Cardiac muscle cell (in vitro differentiated cells and primary cell): ENCODE measurements around the gene PNPLA7. TPM values are rescaled to one million over a fixed set of nuclear protein-coding genes. Genes with fewer than 3 reads are reported as not detected.
A peak's percentile ranks its signal among the peaks of the same experiment; 100 is the strongest.

ENCODE experiments used
- DNase-seq, 2 donors: peaks; one replicate each; pipeline versions ENCODE4 v3.0.0 to v3.0.0-alpha.2; 2010 to 2017; ENCODE audit warnings: low read depth in 1 of 2, low spot score in 1 of 2
- H3K27ac ChIP-seq: fragments of 200-600 bp; sonication (generic); 2 replicates; pipeline ENCODE4 v1.5.1; 2016
- H3K27me3 ChIP-seq: fragments of 200-600 bp; sonication (generic); 2 replicates; pipeline ENCODE4 v1.6.0; 2016; ENCODE audit warnings: control low read depth
- H3K36me3 ChIP-seq: fragments of 200-600 bp; sonication (generic); 2 replicates; pipeline ENCODE4 v1.5.1; 2016; ENCODE audit warnings: control low read depth
- H3K4me1 ChIP-seq: fragments of 200-600 bp; sonication (generic); 2 replicates; pipeline ENCODE4 v1.8.1; 2017; ENCODE audit warnings: low read depth, mild to moderate bottlenecking, mixed run types
- H3K4me3 ChIP-seq: fragments of 200-600 bp; sonication (generic); 2 replicates; pipeline ENCODE4 v1.5.1; 2016; ENCODE audit warnings: mild to moderate bottlenecking
- H3K9me3 ChIP-seq: fragments of 200-600 bp; sonication (generic); 2 replicates; pipeline ENCODE4 v1.5.1; 2017; ENCODE audit warnings: low read depth, mild to moderate bottlenecking, control low read depth
- CTCF ChIP-seq: IDR thresholded peaks from 2 replicates; pipeline ENCODE4 v1.5.1; 2012; ENCODE audit warnings: low read depth, mild to moderate bottlenecking, low read length
- polyA plus RNA-seq: library from polyadenylated mRNA; unstranded; fragments of >200 nt; fragmentation: Nextera tagmentation; extraction: Ambion mirVana; gene quantifications from 2 replicates; pipeline ENCODE4 v1.2.1, GENCODE V29; 2016
- total RNA-seq: library from RNA; depleted of rRNA; stranded (reverse); fragments of >200 nt; gene quantifications from 2 replicates; pipeline ENCODE4 v1.2.3, GENCODE V29; 2016

The PNPLA7 gene
- total and polyA plus RNA-seq, 2 experiments from 2014 or later, result 1.4 to 3.6 TPM

GRCh38 chr9:137458194-137459151 lies 91.7 kb downstream of the PNPLA7 start:
- Histone ChIP-seq H3K36me3 (no peaks in the 10 kb centered on the region), H3K27me3 (peaks cover 18% of the 10 kb centered on the region), H3K9me3 (no peaks in the 10 kb centered on the region), H3K27ac (no peak overlapping the region), H3K4me1 (peaks cover 12% of the 10 kb centered on the region), H3K4me3 (peak overlapping the region; percentile 51)
- no peak for TF ChIP-seq CTCF
- no peak for DNase-seq

GRCh38 chr9:137457406-137458193 lies 92.6 kb downstream of the PNPLA7 start:
- Histone ChIP-seq H3K27ac (no peak overlapping the region), H3K4me1 (peaks cover 12% of the 10 kb centered on the region), H3K4me3 (peak overlapping the region; percentile 51), H3K9me3 (no peaks in the 10 kb centered on the region), H3K27me3 (peaks cover 12% of the 10 kb centered on the region), H3K36me3 (no peaks in the 10 kb centered on the region)
- no peak for TF ChIP-seq CTCF
- no peak for DNase-seq

GRCh38 chr9:137456864-137457405 lies 93.3 kb downstream of the PNPLA7 start:
- Histone ChIP-seq H3K4me1 (peaks cover 12% of the 10 kb centered on the region), H3K9me3 (no peaks in the 10 kb centered on the region), H3K27ac (no peak overlapping the region), H3K4me3 (no peak overlapping the region), H3K27me3 (peaks cover 5% of the 10 kb centered on the region), H3K36me3 (no peaks in the 10 kb centered on the region)
- no peak for DNase-seq
- TF ChIP-seq CTCF, result no peak

- no peak overlapping the region for H3K27ac ChIP-seq
These were observed 93.9 kb downstream of the PNPLA7 start for GRCh38 chr9:137456061-137456863.

More at GRCh38 chr9:137456061-137456863, 93.9 kb downstream of the PNPLA7 start:
- Histone ChIP-seq H3K36me3 (no peaks in the 10 kb centered on the region), H3K4me3 (no peak overlapping the region), H3K27me3 (no peaks in the 10 kb centered on the region), H3K4me1 (peaks cover 12% of the 10 kb centered on the region), H3K9me3 (no peaks in the 10 kb centered on the region)
- DNase-seq, result peak in 1 of 2 donors; percentile 27
- TF ChIP-seq CTCF, result no peak
